BLaER1 treated with 17β-estradiol and CSF1 and Interleukin-3, amounts not matched to agents 10 nM and 100 nM (cell line): Measurements from ENCODE around the gene PRPH.
"Not testable (repeated sequence)": the region's sequence is repeated elsewhere in the genome, so short reads cannot be mapped to it uniquely, and the experiment has no call there.

ENCODE experiments used
- H3K27ac ChIP-seq, 11 experiments: shearing (Covaris generic); formaldehyde crosslinking; 2 replicates each; pipeline ENCODE4 v1.8.1; 2022
- H3K27me3 ChIP-seq, 11 experiments: shearing (Covaris generic); formaldehyde crosslinking; 2 replicates each; pipeline ENCODE4 v1.8.1; 2022
- H3K36me3 ChIP-seq, 11 experiments: shearing (Covaris generic); formaldehyde crosslinking; 2 replicates each; pipeline ENCODE4 v1.8.1; 2022
- H3K4me1 ChIP-seq, 10 experiments: shearing (Covaris generic); formaldehyde crosslinking; 2 replicates each; pipeline ENCODE4 v1.8.1; 2022
- H3K4me2 ChIP-seq, 11 experiments: shearing (Covaris generic); formaldehyde crosslinking; 2 replicates each; pipeline ENCODE4 v1.8.1; 2022
- H3K4me3 ChIP-seq, 10 experiments: shearing (Covaris generic); formaldehyde crosslinking; 2 replicates each; pipeline ENCODE4 v1.8.1; 2022
- H3K9ac ChIP-seq, 11 experiments: shearing (Covaris generic); formaldehyde crosslinking; 2 replicates each; pipeline ENCODE4 v1.8.1; 2022
- H3K9me3 ChIP-seq, 11 experiments: shearing (Covaris generic); formaldehyde crosslinking; replicated peaks in 1 of 11; 2 replicates each; pipeline ENCODE4 v1.8.1; 2022
- H4K20me1 ChIP-seq, 11 experiments: shearing (Covaris generic); formaldehyde crosslinking; 2 replicates each; pipeline ENCODE4 v1.8.1; 2022
- Cebpa-rat ChIP-seq, 11 experiments: shearing (Covaris generic); IDR thresholded peaks; 2 replicates each; pipeline ENCODE4 v1.8.1; 2022

Gene PRPH

GRCh38 chr12:49260571-49261363, 34.2 kb upstream of the PRPH start:
- H3K4me3 ChIP-seq, result no peak overlapping the region
- TF ChIP-seq Cebpa-rat (IDR thresholded peaks at IDR 0.05), result no peak
- H3K4me1 ChIP-seq, result peaks cover 64 to 78% (median 70%) of the 10 kb centered on the region in 10 experiments
- H4K20me1 ChIP-seq, result peaks cover 0 to 9% (median 3%) of the 10 kb centered on the region in 11 experiments; a peak in 16 of 22 replicates
- H3K27me3 ChIP-seq, result no peaks in the 10 kb centered on the region
- no peaks in the 10 kb centered on the region for H3K9me3 ChIP-seq
- peak overlapping the region; percentile 66 to 85 (median 79) for H3K4me2 ChIP-seq
- H3K27ac ChIP-seq, result peak overlapping the region in 9 of 11 experiments; percentile 17 to 60 (median 32); a peak in 13 of 22 replicates
- peaks cover 0 to 2% (median 0%) of the 10 kb centered on the region in 11 experiments; a peak in 4 of 22 replicates for H3K36me3 ChIP-seq
- peak overlapping the region in 9 of 11 experiments; percentile 4 to 59 (median 33); a peak in 11 of 22 replicates for H3K9ac ChIP-seq

GRCh38 chr12:49261721-49262120, 33.2 kb upstream of the PRPH start:
- H3K4me2 ChIP-seq, result peak overlapping the region in 7 of 11 experiments; percentile 5 to 85 (median 35); a peak in 8 of 22 replicates

GRCh38 chr12:49263400-49263763, 31.6 kb upstream of the PRPH start:
- peak overlapping the region in 9 of 10 experiments; percentile 85 to 99 (median 93); a peak in 12 of 20 replicates for H3K4me3 ChIP-seq
- H3K9me3 ChIP-seq, result no peaks in the 10 kb centered on the region
- peak overlapping the region; percentile 79 to 97 (median 85) for H3K4me2 ChIP-seq
- TF ChIP-seq Cebpa-rat (IDR thresholded peaks at IDR 0.05), result no peak
- peaks cover 14 to 27% (median 23%) of the 10 kb centered on the region in 11 experiments for H3K36me3 ChIP-seq
- peak overlapping the region in 3 of 11 experiments; percentile 98 to 100 (median 99); a peak in 3 of 22 replicates for H3K27ac ChIP-seq
- no peaks in the 10 kb centered on the region for H3K27me3 ChIP-seq
- H3K9ac ChIP-seq, result peak overlapping the region in 6 of 11 experiments; percentile 97 to 98 (median 98); a peak in 6 of 22 replicates
- H4K20me1 ChIP-seq, result peaks cover 18 to 35% (median 29%) of the 10 kb centered on the region in 11 experiments; a peak in 21 of 22 replicates
- peaks cover 74 to 82% (median 80%) of the 10 kb centered on the region in 10 experiments for H3K4me1 ChIP-seq

More at GRCh38 chr12:49261721-49262120, 33.2 kb upstream of the PRPH start:
- Histone ChIP-seq H3K27me3 (no peaks in the 10 kb centered on the region), H3K9ac (no peak overlapping the region), H3K36me3 (peaks cover 4 to 11% (median 6%) of the 10 kb centered on the region in 11 experiments; a peak in 21 of 22 replicates), H3K4me3 (no peak overlapping the region), H4K20me1 (peaks cover 2 to 18% (median 13%) of the 10 kb centered on the region in 11 experiments; a peak in 21 of 22 replicates), H3K9me3 (no peaks in the 10 kb centered on the region), H3K27ac (no peak overlapping the region), H3K4me1 (peaks cover 73 to 80% (median 78%) of the 10 kb centered on the region in 10 experiments)
- TF ChIP-seq Cebpa-rat (IDR thresholded peaks at IDR 0.05), result no peak

GRCh38 chr12:49264466-49264872, 30.5 kb upstream of the PRPH start:
- Histone ChIP-seq H3K4me2 (peak overlapping the region; percentile 79 to 97 (median 85)), H3K27ac (peak overlapping the region; percentile 72 to 100 (median 97)), H3K4me1 (peaks cover 73 to 85% (median 77%) of the 10 kb centered on the region in 10 experiments), H3K9me3 (no peaks in the 10 kb centered on the region), H3K27me3 (no peaks in the 10 kb centered on the region), H3K4me3 (peak overlapping the region; percentile 85 to 99 (median 92)), H4K20me1 (peaks cover 29 to 46% (median 40%) of the 10 kb centered on the region in 11 experiments; a peak in 21 of 22 replicates), H3K36me3 (peaks cover 18 to 38% (median 34%) of the 10 kb centered on the region in 11 experiments), H3K9ac (peak overlapping the region; percentile 84 to 100 (median 98))
- no peak for TF ChIP-seq Cebpa-rat (IDR thresholded peaks at IDR 0.05)

- Histone ChIP-seq H3K27me3 (no peaks in the 10 kb centered on the region), H3K9ac (peak within 1 kb of the TSS; percentile 95 to 100 (median 98)), H3K4me1 (peaks cover 66 to 85% (median 70%) of the 10 kb centered on the region in 10 experiments), H4K20me1 (peaks cover 36 to 52% (median 46%) of the 10 kb centered on the region in 11 experiments; a peak in 21 of 22 replicates), H3K4me3 (peak within 1 kb of the TSS; percentile 85 to 99 (median 92)), H3K4me2 (peak within 1 kb of the TSS; percentile 85 to 99 (median 96)), H3K27ac (peak within 1 kb of the TSS; percentile 95 to 100 (median 97)), H3K36me3 (peaks cover 25 to 45% (median 40%) of the 10 kb centered on the region in 11 experiments), H3K9me3 (no peaks in the 10 kb centered on the region)
- TF ChIP-seq Cebpa-rat (IDR thresholded peaks at IDR 0.05), result no peak
These were observed 29.8 kb upstream of the PRPH start, which contains the start of gene TUBA1C for GRCh38 chr12:49264873-49265792. TUBA1C (plus strand) TSS chr12:49265082; CDS start chr12:49265182, 100 bp downstream.

GRCh38 chr12:49269191-49269590, 25.8 kb upstream of the PRPH start:
- peaks cover 27 to 55% (median 33%) of the 10 kb centered on the region in 10 experiments for H3K4me1 ChIP-seq
- peak overlapping the region in 5 of 11 experiments; percentile 95 to 99 (median 96); a peak in 9 of 22 replicates for H3K4me2 ChIP-seq
- H3K36me3 ChIP-seq, result peaks cover 63 to 84% (median 78%) of the 10 kb centered on the region in 11 experiments
- peak overlapping the region in 4 of 11 experiments; percentile 14 to 98 (median 66); a peak in 6 of 22 replicates for H3K27ac ChIP-seq
- H3K27me3 ChIP-seq, H3K9me3 ChIP-seq: not testable (repeated sequence)
- H3K4me3 ChIP-seq, result peak overlapping the region in 3 of 10 experiments; percentile 20 to 94 (median 93); a peak in 7 of 20 replicates
- H3K9ac ChIP-seq, result peak overlapping the region in 3 of 11 experiments; percentile 48 to 98 (median 98); a peak in 5 of 22 replicates
- peaks cover 70 to 87% (median 84%) of the 10 kb centered on the region in 11 experiments; a peak in 21 of 22 replicates for H4K20me1 ChIP-seq

- Histone ChIP-seq H3K4me3 (no peak overlapping the region), H3K9me3 (no peaks in the 10 kb centered on the region), H3K27ac (no peak overlapping the region), H3K4me2 (no peak overlapping the region), H3K27me3 (no peaks in the 10 kb centered on the region), H4K20me1 (peaks cover 62 to 99% (median 82%) of the 10 kb centered on the region in 11 experiments; a peak in 21 of 22 replicates), H3K9ac (no peak overlapping the region), H3K4me1 (peaks cover 2 to 34% (median 9%) of the 10 kb centered on the region in 10 experiments; a peak in 17 of 20 replicates), H3K36me3 (peaks cover 60 to 76% (median 67%) of the 10 kb centered on the region in 11 experiments)
- no peak for TF ChIP-seq Cebpa-rat (IDR thresholded peaks at IDR 0.05)
These were observed 21.9 kb upstream of the PRPH start for GRCh38 chr12:49272790-49273725.
